CD14-positive monocyte (primary cell): ENCODE results near the gene TAS1R3. TPM values are rescaled to one million over a fixed set of nuclear protein-coding genes. Genes with fewer than 3 reads are reported as not detected.

ENCODE experiments used
- DNase-seq, 3 donors: peaks; one replicate each; pipeline ENCODE4 v3.0.0-alpha.2; 2011 to 2022
- H2AFZ ChIP-seq: 2 replicates; pipeline ENCODE4 v1.6.0; 2012; ENCODE audit warnings: mild to moderate bottlenecking, low read depth, low read length, inconsistent platforms; ENCODE audit not compliant: insufficient read depth, poor library complexity, severe bottlenecking
- H3K27ac ChIP-seq, 2 donors: 1 replicate in 1 of 2; 2 replicates in 1 of 2; pipeline ENCODE4 v1.5.1; 2012 to 2013; ENCODE audit warnings: low read length in 2 of 2, control low read depth in 1 of 2, inconsistent platforms in 1 of 2, low read depth in 1 of 2, mild to moderate bottlenecking in 1 of 2
- H3K27me3 ChIP-seq, 2 donors: one replicate each; pipeline versions ENCODE4 v1.6.0 to v1.6.1; 2011 to 2013; ENCODE audit warnings: low read length in 2 of 2; ENCODE audit not compliant: control insufficient read depth in 2 of 2, insufficient read depth in 2 of 2
- H3K36me3 ChIP-seq, 2 donors: replicated peaks in 1 of 2; 1 replicate in 1 of 2; 2 replicates in 1 of 2; pipeline versions ENCODE4 v1.5.1 to v1.6.1; 2012 to 2013; ENCODE audit warnings: low read length in 2 of 2, control low read depth in 1 of 2, inconsistent platforms in 1 of 2, mild to moderate bottlenecking in 1 of 2; ENCODE audit not compliant: insufficient read depth in 2 of 2, control insufficient read depth in 1 of 2
- H3K4me1 ChIP-seq, 2 donors: 1 replicate in 1 of 2; 2 replicates in 1 of 2; pipeline versions ENCODE4 v1.5.1 to v1.6.1; 2012 to 2013; ENCODE audit warnings: low read length in 2 of 2, control low read depth in 1 of 2, inconsistent platforms in 1 of 2, mild to moderate bottlenecking in 1 of 2, moderate library complexity in 1 of 2; ENCODE audit not compliant: insufficient read depth in 2 of 2, control insufficient read depth in 1 of 2
- H3K4me2 ChIP-seq: replicated peaks from 2 replicates; pipeline ENCODE3; 2012; ENCODE audit warnings: low read length, moderate library complexity, mild to moderate bottlenecking; ENCODE audit not compliant: poor library complexity, severe bottlenecking; ENCODE audit errors: extremely low read depth
- H3K4me3 ChIP-seq, 3 experiments: fragments of 200-600 bp in 1 of 3; sonication (generic) in 1 of 3; replicated peaks in 1 of 3; 1 replicate in 2 of 3; 2 replicates in 1 of 3; pipeline ENCODE4 v1.5.1; 2011 to 2013; ENCODE audit warnings: low read length in 3 of 3, mild to moderate bottlenecking in 3 of 3, control low read depth in 2 of 3, low read depth in 2 of 3, inconsistent platforms in 1 of 3, moderate library complexity in 1 of 3
- H3K79me2 ChIP-seq: 2 replicates; pipeline ENCODE4 v1.6.0; 2012; ENCODE audit warnings: mild to moderate bottlenecking, control low read depth, inconsistent platforms, low read length, moderate library complexity; ENCODE audit not compliant: insufficient read depth
- H3K9ac ChIP-seq: 2 replicates; pipeline ENCODE4 v1.6.0; 2017; ENCODE audit warnings: low read length, mild to moderate bottlenecking; ENCODE audit not compliant: insufficient read depth, poor library complexity, severe bottlenecking
- H3K9me3 ChIP-seq, 2 donors: replicated peaks in 1 of 2; 1 replicate in 1 of 2; 2 replicates in 1 of 2; pipeline versions ENCODE4 v1.5.1 to v1.6.1; 2012 to 2013; ENCODE audit warnings: low read length in 2 of 2, control low read depth in 1 of 2; ENCODE audit not compliant: control insufficient read depth in 1 of 2, insufficient read depth in 1 of 2
- H4K20me1 ChIP-seq: 2 replicates; pipeline ENCODE4 v1.6.0; 2012; ENCODE audit warnings: mild to moderate bottlenecking, low read length, control low read depth, moderate library complexity; ENCODE audit not compliant: insufficient read depth
- H3K27ac Mint-ChIP-seq, 7 donors: one replicate each; pipeline ENCODE4 v1.8.0; 2020; ENCODE audit warnings: mild to moderate bottlenecking in 7 of 7, mixed read lengths in 7 of 7, moderate library complexity in 6 of 7, inconsistent platforms in 2 of 7
- H3K27me3 Mint-ChIP-seq, 3 donors: one replicate each; pipeline ENCODE4 v1.8.0; 2021 to 2022; ENCODE audit warnings: low read depth in 3 of 3, mild to moderate bottlenecking in 3 of 3, mixed read lengths in 3 of 3, moderate library complexity in 3 of 3, inconsistent platforms in 1 of 3
- H3K36me3 Mint-ChIP-seq, 2 donors: one replicate each; pipeline ENCODE4 v1.8.0; 2020; ENCODE audit warnings: mixed read lengths in 2 of 2, inconsistent platforms in 1 of 2, mild to moderate bottlenecking in 1 of 2
- H3K4me1 Mint-ChIP-seq: one replicate; pipeline ENCODE4 v1.8.0; 2020; ENCODE audit warnings: mild to moderate bottlenecking, mixed read lengths
- H3K4me3 Mint-ChIP-seq, 2 donors: one replicate each; pipeline ENCODE4 v1.8.0; 2020; ENCODE audit warnings: mild to moderate bottlenecking in 2 of 2, mixed read lengths in 2 of 2, moderate library complexity in 1 of 2
- H3K9me3 Mint-ChIP-seq, 7 donors: one replicate each; pipeline ENCODE4 v1.8.0; 2020 to 2022; ENCODE audit warnings: mixed read lengths in 7 of 7, mild to moderate bottlenecking in 6 of 7, moderate library complexity in 6 of 7, inconsistent platforms in 2 of 7
- CTCF ChIP-seq: fragments of 200-600 bp; IDR thresholded peaks from one replicate; pipeline ENCODE4 v1.8.0; 2022; ENCODE audit warnings: antibody characterized with exemption, mild to moderate bottlenecking
- WGBS: methylation state at CpG from one replicate; pipeline ENCODE4 v1.1.5; 2013; ENCODE audit warnings: missing lambda C conversion rate; ENCODE audit not compliant: insufficient coverage; 5-methylcytosine and 5-hydroxymethylcytosine counted together
- intact Hi-C, 2 donors: fragments of 100-400 bp; cut with micrococcal nuclease; formaldehyde crosslinking; loops; one replicate each; pipeline versions ENCODE4 v1.15.0 to v1.15.1; 2023
- polyA plus RNA-seq, 3 donors: library from polyadenylated mRNA; depleted of rRNA in 1 of 3; unstranded in 2 of 3; stranded (reverse) in 1 of 3; fragments of 300-500 nt in 2 of 3; fragments of >200 nt in 1 of 3; fragmentation: Illumina TruSeq in 2 of 3; gene quantifications; 1 replicate in 2 of 3; 2 replicates in 1 of 3; pipeline ENCODE4 v1.2.3, GENCODE V29; 2012 to 2021

Gene TAS1R3
- polyA plus RNA-seq, 3 donors, result 0.45 TPM; not detected in 2

GRCh38 chr1:1329304-1330210 is 1.5 kb upstream of the TAS1R3 start:
- Histone ChIP-seq H3K27me3 (no peaks in the 10 kb centered on the region), H3K79me2 (peaks cover 21% of the 10 kb centered on the region), H3K9me3 (no peaks in the 10 kb centered on the region), H3K36me3 (peaks cover 7 to 12% of the 10 kb centered on the region in 2 donors), H3K4me3 (no peak overlapping the region), H3K4me1 (peaks cover 14 to 16% of the 10 kb centered on the region in 2 donors), H3K9ac (no peak overlapping the region), H4K20me1 (peaks cover 13% of the 10 kb centered on the region), H3K27ac (no peak overlapping the region), H2AFZ (no peak overlapping the region), H3K4me2 (no peak overlapping the region)
- H3K4me1 Mint-ChIP-seq, result peaks cover 12% of the 10 kb centered on the region
- H3K36me3 Mint-ChIP-seq, result peaks cover 4 to 19% of the 10 kb centered on the region in 2 donors
- H3K9me3 Mint-ChIP-seq, result peaks cover 0 to 3% (median 0%) of the 10 kb centered on the region in 7 donors
- WGBS, result 97% methylated on average over 57 of the region's 58 CpGs
- peak overlapping the region in 1 of 7 donors; percentile 13 for H3K27ac Mint-ChIP-seq
- intact Hi-C loops, result no loop called here
- DNase-seq, result no peak
- no peak for TF ChIP-seq CTCF
- H3K4me3 Mint-ChIP-seq, result no peak overlapping the region
- H3K27me3 Mint-ChIP-seq, result no peaks in the 10 kb centered on the region

GRCh38 chr1:1330366-1331067 is 563 bp upstream of the TAS1R3 start:
- no peak for DNase-seq
- H3K9ac ChIP-seq, result no peak overlapping the region
- TF ChIP-seq CTCF, result no peak
- peaks cover 4 to 19% of the 10 kb centered on the region in 2 donors for H3K36me3 Mint-ChIP-seq
- H3K4me2 ChIP-seq, result no peak overlapping the region
- no peaks in the 10 kb centered on the region for H3K27me3 Mint-ChIP-seq
- no peak overlapping the region for H3K27ac Mint-ChIP-seq
- H3K4me3 Mint-ChIP-seq, result no peak overlapping the region
- H3K4me3 ChIP-seq, result no peak overlapping the region
- H3K36me3 ChIP-seq, result peaks cover 7 to 12% of the 10 kb centered on the region in 2 donors
- H4K20me1 ChIP-seq, result peaks cover 10% of the 10 kb centered on the region
- no peaks in the 10 kb centered on the region for H3K9me3 ChIP-seq
- peaks cover 0 to 3% (median 0%) of the 10 kb centered on the region in 7 donors for H3K9me3 Mint-ChIP-seq
- no peak overlapping the region for H2AFZ ChIP-seq
- peaks cover 8% of the 10 kb centered on the region for H3K4me1 Mint-ChIP-seq
- 93% methylated on average over 15 of the region's 15 CpGs for WGBS
- H3K79me2 ChIP-seq, result peaks cover 12% of the 10 kb centered on the region
- H3K27me3 ChIP-seq, result no peaks in the 10 kb centered on the region
- peaks cover 8 to 9% of the 10 kb centered on the region in 2 donors for H3K4me1 ChIP-seq
- intact Hi-C loops, result no loop called here
- H3K27ac ChIP-seq, result no peak overlapping the region
